DMS 273 (cell line): ENCODE measurements around the gene FNBP1L.

ENCODE experiments used
- DNase-seq: peaks from one replicate; lab custom pipeline; 2025; ENCODE audit not compliant: unreplicated experiment; lab: John Stamatoyannopoulos, UW

FNBP1L gene

DNA sequence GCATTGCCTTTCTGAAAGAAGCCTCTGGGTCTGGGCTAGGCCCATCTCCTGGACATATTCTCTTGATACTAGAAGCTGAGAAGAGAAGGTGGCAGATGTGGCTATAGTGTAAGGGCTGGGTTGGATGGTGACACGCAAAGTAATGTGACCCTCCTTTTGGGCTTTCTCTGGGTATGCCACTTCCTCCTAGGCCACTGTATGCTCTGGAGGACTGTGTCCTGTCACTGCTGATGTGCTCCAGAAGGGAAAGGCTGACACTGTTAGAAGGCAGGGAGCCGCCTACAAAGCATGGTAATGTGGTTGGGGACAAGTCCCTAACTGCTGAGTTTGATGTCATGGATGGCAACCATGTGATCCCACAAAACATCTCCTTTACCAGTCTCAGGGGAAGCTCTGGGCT, 121.6 kb downstream of the FNBP1L start:
- DNase-seq: no peak

DNA sequence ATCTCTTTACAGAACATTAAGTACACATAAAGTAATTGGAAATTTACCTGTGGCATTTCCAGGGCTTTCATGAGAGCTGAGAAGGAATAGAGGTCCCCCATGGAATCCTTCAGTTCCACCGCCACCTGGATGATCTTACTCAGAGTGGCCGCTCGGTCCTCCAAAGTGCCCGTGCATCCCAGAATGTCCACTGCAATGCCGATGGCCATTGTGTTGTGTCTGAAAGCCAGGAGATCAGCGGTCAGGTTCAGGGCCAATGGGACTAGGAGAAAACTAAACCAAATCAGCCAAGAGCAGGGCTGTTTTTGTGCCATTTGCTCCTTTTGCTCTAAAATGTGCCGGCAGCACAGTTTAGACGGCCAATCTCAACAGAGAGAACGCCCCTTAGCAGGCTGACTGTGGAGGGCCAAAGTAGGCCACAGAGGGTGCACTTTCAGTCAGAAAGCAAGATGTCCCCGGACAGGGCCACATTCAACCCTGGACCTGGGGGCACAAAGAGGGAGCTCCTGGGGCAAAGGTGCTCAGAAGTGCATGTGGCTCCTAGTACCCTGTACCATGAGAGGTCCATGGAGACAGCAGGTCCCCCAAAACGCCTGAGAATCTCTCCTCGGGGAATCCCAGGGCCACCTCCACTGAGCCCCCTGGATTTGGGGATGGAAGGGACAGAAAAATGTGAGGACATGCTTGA, 123.8 kb downstream of the FNBP1L start:
- DNase-seq: no peak

DNA sequence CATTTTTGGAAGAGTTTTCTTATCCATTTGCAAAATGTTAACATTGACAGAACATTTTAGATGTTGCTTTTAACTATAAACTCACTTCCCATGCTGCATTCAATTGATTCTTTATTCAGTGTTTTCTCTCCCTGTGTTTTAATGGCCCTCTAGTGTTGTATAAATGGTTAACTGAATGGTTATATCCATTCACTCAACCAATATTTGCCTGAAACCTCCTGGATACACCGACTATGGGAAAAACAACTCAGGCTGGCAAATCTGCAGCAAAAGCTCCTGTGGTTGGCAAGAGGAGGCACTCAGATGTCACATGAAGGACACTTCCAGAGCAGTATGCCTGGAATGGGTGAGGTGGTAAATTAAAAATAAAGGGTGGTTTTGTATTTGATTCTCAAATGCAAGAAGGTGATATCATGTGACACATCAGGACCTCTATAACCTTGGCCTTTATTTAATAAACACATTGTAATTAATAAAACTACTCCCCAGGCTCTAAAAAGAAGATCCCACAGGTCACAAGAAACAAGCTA, 126.1 kb downstream of the FNBP1L start:
- DNase-seq: no peak

DNA sequence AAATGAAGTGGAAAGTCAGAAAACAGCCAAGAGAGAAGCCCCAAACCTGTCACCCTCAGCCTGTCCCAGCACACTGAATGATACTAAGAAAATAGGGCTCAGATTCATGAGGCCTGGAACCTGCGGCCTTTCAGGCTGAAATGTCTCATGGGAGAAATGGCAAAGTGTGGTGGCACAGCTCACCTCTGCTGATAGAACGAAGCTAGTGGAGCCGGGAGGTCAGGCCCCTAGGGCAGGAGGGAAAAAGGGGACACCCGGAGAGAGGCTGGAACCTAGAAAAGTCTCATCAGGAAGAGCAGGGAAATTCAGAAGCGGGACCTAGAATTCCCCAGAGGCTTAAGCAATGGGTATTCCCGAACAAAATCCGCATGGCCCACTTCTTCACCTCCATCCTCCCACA, 126.6 kb downstream of the FNBP1L start:
- DNase-seq: no peak

DNA sequence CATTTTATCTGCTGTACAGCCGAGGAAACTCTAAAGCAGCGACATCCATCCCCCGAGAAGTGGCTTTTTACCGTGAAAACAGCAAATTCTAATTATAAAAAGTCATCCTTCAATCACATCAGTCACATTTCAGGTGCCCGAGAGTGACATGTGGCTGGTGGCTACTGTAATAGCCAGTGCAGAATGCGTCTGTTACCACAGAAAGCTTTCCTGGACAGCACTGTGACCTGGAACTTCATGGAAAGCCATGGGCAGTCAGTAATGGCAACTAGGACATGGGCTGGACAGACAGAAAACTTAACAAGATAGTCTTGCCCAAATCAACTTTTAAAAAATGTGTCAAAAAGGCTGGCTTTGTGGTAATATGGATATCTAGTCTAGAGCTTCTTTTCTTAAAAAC, 127.1 kb downstream of the FNBP1L start:
- DNase-seq: no peak

DNA sequence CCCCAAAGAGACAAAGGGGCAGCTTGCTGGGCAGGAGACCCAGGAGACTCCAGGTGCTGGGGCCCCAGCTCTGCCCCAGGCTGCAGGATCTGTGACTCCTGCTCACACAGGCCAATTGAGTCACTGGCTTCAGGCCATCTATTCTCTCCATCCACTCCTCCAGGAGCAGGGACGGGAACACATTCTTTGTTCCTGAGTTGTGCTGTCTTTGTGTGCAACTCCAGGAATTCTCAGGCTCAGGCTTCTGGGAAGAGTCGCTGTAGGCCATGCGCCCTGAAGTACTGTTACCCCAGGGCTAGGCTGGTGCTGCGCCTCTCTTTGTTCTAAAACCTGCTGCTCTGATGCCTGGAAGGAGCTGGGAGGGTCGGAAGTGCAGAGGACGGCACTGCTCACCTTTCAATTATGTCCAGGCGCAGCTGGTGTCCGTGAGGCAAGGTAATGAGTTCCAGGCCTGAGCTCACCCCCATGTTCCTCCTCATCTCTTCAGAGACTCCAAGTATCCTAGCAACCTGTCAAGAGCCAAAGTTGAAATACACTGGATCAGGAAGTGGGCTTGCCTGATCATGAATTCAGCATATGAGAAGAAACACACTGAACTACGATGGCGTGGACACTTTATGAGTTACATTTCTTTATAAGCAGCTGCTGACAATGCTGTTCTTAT, 127.8 kb downstream of the FNBP1L start:
- peak; percentile 56 for DNase-seq

DNA sequence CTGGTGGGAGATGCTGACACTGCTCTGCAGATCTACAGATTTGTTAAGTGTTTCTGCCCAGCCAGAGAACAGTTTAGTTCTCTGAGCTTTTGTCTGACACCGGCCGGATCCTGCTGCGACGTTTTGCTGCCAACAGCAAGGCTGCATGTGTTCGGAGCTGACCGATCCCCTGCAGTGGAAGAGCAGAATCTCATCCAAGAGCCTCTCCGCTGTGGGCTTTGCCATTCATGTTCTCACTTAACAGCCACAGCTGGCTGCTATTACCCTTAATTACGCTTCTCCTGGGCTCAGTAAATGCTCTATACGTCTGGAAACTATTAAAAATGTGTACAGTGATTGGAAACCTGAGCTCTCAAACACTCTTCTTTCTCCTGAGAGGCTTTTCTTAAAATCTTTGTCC, 128.4 kb downstream of the FNBP1L start:
- peak; percentile 89 for DNase-seq

DNA sequence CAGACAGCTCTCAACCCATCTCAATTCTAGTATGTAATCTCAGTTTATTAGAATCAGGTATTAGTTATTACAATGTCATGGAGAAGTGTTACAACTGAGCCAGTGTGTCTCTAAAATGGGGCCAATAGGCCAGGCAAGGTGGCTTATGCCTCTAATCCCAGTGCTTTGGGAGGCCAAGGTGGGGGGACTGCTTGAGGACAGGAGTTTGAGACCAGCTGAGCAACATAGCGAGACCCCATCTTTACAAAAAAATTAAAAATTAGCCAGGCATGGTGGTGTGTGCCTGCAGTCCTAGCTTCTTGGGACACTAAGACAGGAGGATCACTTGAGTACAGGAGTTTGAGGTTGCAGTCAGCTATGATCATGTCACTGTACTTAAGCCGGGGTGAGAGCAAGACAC, 128.8 kb downstream of the FNBP1L start:
- DNase-seq: no peak

DNA sequence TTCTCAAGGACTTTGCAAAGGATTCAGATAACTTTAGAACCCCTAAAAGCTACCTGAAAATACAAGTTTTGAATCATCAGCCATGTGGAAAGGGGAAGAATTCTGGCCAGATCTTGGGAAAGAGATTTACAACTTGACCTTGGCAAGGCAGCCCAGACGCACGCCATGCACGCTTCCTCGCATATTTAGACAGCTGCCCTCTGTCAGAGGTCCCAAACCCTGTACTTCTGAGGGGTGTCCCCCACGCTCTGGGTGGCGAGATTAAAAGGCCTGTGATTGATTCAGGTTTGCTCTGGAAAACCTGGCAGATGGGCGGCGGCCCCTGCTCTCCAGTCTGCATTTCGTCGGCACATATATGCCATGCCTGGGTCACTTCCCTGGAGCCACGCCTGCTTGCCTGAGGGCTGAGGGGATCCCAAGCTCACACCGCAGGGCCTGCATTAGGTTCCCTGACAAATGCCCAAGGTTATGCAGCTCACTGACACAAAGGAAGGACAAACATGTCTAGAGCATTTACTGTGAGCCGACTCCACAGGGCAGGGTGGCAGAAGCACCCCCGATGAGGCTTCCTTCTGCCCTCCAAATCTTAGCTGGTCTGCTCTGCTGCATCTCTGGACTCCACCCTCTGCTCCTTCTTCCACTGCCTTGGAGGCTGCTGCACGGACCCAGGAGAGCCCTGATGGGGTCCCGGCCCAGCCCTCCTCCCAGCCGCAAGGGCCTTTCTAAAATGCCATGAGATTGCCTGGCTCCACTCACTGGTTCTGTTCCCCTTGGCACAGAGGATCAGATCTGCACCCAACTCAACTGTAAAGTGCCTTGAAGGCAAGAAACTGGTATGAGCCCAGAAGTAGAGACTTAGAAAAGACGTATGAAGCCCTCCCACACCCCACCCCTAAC, 129.9 kb downstream of the FNBP1L start:
- no peak for DNase-seq

DNA sequence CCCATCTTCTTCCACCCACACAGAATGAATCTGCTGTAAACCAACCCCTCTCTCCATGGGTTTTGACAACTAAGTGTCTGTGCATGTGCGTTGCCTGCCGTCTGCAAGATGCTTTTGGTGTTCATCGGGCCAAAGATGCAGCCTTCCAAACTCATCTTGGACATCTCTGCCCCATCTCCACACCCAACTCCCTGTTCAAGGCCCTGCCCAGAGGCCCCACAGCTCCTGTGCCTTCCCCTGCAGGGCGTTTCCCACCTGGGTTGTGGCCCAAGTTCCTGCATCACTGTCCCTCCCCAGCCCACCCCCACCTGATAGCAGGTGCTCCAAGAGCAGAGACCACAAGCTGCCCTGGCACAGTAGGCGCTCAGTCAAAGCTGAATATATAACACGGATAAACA, 130.5 kb downstream of the FNBP1L start:
- no peak for DNase-seq

DNA sequence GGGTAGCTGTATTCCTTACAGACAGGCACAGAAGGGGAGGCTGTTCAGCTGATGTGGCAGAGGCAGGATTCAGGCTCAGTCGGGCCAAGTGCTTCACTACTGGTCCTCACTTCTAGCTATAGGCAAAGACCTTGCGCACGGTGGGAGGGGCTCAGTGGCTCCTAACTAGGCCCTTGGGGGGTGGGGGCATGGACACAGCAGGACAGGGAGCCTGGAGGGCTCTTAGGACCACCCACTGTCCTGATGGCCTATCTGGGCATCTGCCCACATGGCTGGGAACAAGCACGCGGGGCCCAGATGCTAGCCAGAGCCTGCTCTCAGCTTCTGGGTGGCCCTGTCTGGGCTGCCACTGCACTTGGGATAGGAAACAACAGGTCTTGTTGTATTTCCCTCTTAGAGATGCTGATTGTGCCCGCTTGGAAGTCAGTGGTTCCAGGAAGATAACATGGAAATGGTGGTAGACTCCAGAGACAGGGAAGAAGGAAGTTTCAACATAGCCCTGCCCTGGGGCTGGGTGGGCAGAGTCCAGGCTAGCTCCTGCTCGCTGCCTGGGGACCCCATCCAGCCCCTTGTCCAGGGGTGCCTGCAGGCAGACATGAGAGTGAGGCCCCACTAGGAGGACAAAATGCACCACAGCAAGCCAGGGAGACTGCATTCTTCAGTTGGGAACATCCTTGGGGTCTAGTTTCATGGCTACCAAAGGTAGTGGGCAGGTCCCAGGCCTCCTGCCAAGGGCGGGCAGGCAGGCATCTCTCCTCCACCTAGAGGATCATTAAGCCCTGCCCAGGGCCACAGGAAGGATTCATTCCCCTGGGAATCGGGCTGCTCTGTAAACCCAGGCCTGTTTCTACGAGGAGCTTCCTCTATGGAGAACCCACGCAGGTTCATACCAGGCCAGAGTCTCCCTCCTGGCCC, 131.2 kb downstream of the FNBP1L start:
- no peak for DNase-seq

DNA sequence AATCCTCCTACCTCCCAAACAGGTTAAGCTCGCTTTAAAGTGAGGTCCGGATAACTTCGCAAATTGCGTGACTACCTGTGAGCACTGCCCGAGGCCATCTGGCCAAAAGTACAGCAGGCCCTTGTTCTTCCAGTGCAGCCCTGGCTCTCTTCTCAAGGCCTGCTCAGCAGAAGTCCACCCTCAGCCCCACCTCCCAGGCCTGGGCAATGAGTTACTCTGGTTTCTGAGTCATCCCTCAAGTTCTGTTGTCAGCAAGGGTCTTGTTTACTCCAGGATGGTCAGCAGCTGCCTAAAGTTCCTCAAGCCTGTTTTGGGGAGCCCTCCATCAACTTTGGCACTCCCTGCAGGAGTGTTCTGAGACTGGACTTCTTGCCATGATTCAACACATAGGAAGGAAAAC, 132.0 kb downstream of the FNBP1L start:
- DNase-seq: no peak

DNA sequence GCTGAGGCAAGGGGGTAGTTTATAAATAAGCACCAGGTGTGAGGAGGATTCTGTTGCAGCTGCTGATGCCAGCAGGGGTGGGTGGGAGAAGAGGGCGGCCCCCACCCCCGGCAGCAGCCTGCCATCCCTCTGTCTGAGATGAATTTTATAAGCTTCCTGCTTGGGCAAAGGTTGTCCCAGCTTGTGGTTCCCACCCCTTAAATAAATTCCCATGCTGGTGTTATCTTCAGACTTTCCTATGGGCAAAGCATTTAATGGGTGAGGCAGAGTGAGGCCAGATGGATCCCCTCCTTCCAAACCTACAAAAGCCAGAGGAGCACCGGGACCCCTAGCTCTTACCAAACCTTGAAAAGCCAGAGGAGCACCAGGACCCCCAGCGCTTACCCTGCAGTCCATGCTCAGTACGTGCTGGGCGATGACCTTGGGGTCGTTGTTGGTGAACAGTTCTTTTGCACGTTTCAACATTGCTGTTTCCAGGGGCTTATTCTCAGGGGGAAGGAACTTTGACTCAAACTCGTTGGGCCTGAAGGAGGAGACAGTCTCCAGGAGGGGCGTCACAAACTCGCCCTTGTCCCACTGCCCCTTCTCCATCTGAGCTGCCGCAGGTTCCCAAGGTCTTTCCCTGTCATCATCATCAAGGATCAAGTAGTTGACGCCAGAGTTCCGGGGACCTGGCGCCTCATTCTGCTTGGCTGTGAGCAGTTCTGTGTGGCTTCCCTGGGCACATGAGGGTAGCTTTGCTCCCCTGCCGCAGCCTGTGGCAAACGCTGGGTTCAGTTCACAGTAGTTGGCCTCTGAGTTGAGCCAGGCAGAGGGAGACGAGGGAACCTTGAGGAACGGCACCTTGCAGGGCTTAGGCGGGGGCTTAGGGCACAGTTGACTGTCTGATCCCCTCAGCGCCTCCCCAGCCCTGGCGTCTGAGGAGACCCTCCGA, 134.3 kb downstream of the FNBP1L start:
- peak; percentile 75 for DNase-seq

DNA sequence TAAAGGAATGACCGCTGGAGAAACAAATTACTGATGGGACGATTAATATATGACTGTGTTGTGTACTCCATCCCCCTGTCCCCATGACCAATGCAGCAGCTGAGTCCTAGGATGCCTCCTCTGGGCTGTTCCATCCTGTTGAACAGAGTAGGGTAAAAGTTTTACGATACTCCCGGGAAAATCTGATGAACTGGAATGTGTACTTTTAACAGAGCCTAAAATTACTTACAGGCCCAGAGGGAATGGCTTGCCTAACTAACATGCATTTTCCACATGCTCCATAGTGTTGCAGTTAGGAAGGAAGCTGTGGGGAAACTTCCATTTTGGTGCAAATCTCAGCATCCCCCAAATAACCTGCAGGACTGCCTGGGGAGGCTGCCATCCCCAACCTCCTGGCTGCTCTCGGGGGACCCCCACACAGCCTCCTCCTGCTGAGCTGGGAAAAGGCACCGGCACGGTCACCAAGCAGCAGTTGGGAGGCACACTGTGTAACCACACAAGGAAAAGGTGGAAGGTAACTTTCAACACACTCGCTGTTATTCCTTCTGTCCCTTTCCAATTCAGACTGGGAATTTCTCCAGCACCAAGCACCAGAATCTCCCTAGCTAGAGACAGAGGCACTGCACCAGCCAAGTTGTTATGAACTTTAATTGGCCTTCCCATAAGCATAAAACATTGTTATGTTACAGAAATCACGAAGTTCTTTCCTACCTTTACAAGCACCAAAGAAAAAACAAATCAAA, 136.5 kb downstream of the FNBP1L start:
- peak; percentile 33 for DNase-seq

DNA sequence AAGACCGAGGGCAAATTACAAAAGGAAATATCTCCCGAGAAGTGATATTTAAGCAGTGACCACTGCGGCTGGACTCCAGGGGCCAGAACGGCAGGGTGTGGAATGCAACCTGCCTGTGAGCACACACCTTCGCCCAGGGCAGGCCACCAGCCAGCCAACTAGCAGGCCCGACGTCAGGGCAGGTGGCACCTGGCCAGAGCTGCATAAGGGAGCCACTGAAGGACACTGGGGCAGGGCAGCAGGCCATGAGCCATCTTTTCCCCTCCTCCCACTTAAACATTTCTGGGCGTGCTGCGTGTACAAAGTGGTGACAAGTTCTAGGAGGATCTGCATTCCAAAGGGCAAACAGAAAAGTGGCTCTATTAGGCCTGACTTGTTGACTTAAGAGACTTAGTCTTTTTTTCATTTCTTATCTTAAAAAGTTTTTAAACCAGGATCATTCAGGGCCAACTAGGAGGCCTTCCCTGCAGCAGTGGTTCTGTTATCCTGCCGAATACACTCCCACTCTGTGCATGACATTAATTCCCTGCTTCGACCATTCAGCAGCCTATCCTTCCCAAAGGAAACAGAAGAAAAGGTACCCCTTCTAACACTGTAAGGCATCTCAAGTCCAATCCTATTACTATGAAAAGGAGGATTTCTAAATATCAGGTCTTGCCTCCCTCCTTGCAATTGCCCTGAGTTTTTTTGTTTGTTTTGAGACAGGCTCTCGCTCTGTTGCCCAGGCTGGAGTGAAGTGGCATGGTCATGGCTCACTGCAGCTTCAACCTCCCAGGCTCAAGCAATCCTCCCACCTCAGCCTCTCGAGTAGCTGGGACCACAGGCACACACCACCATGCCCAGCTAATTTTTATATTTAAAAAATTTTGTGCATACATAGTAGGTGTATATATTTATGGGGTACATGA, 137.4 kb downstream of the FNBP1L start:
- DNase-seq: peak; percentile 18

DNA sequence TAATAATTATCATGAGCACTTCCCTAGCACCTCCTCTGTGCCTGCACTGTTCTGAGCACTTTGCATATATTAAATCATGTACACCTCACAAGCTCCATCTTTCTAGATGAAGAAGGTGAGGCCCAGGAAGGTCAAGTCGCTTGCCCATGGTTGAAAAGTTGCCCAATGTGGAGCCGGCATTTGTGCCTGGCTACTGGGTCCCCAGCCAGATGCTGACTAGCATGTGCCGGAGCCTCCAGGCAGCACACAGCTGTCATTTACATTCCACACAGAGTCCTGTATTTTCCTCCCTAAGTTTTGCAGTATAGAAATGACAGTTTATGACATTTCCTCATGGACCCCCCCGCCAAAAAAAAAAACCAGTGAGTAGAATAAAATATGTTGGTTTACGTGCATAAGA, 139.4 kb downstream of the FNBP1L start:
- DNase-seq: peak; percentile 27

DNA sequence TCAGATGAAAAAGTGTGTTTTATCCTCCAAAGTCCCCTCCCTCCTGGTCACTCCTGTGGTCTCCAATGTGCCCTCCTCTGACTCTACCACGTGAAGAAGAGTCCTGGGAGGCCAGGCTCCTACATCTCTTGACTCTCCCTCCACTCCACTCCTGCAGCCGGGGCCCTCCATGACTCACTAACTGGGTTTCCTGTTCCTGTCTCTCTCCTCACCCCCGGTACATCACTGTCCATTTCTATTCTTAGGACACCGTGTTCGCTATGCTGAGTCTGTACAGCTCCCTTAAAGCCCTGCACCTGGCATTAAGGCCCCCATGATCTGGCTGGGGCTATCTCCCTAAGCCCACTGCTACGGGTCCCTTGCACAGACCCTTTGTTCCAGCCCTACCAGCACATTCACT, 140.3 kb downstream of the FNBP1L start:
- no peak for DNase-seq

DNA sequence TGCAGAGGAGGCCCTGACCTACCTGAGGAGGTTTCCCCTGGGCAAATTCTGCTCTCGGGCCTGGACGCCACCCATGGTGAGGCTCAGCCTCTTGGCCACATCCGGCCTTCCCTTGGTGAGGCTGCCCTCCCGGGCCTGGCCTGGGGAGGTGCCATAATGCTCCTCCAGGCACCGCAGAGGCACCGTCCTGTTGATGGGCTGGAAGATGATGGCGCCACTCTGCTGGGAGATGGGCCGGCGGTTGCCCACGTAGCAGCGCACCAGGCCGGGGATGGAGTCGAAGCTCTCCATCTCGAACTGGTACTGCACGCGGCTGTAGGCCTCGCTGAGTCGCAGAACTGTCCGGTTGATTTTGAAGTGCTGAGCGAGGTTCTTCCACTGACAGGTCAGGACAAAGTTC, 141.0 kb downstream of the FNBP1L start:
- DNase-seq: no peak
